RCC 7860 (cell line): ENCODE results near the gene DHRS2.
"Not testable (repeated sequence)": the region's sequence is repeated elsewhere in the genome, so short reads cannot be mapped to it uniquely, and the experiment has no call there.

Experiments used
- DNase-seq: peaks from one replicate; pipeline ENCODE4 v3.0.0-alpha.2; 2015; ENCODE audit warnings: low spot score
- FAIRE-seq: peaks from 2 replicates; lab custom pipeline; 2012; peaks lifted over from hg19 to GRCh38; lab: Jason Lieb, UNC

DHRS2 gene

DNA sequence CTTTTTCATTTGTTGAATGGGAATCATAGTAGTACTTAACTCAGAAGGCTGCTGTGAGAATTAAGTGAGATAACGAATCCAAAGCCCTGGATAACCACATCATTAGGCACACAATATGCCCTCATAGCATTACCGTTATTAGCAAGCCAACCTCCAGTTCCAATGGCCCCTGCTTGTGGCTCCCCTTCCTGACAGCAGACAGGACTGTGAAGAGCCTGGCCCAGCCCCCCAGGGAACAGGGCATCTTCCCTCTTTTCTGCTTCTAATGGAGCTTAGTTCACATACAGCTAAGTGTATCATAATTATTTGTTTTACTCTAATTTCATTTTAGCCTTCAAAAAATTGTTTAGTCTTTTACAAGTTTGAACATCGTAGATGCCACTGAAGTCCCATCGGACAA lies 39.7 kb downstream of the DHRS2 start:
- DNase-seq (no peak), FAIRE-seq (no peak)

DNA sequence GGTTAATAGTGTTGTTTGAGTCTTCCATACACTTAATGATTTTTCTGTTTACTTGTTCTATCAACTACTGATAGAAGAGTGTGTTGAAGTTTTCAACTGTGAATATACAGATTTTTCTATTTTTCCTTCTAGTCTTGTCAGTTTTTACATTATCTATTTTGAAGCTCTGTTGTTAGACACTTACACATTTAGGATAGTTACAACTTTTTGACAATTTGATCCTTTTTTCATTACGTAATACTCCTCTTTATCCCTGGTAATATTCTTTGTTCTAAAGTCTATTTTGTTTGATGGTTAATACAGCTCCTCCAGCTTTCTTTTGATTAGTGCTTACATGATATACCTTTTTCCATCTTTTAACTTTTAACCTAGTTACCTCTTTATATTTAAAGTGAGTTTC lies 45.2 kb downstream of the DHRS2 start:
- no peak for DNase-seq
- FAIRE-seq: no peak

DNA sequence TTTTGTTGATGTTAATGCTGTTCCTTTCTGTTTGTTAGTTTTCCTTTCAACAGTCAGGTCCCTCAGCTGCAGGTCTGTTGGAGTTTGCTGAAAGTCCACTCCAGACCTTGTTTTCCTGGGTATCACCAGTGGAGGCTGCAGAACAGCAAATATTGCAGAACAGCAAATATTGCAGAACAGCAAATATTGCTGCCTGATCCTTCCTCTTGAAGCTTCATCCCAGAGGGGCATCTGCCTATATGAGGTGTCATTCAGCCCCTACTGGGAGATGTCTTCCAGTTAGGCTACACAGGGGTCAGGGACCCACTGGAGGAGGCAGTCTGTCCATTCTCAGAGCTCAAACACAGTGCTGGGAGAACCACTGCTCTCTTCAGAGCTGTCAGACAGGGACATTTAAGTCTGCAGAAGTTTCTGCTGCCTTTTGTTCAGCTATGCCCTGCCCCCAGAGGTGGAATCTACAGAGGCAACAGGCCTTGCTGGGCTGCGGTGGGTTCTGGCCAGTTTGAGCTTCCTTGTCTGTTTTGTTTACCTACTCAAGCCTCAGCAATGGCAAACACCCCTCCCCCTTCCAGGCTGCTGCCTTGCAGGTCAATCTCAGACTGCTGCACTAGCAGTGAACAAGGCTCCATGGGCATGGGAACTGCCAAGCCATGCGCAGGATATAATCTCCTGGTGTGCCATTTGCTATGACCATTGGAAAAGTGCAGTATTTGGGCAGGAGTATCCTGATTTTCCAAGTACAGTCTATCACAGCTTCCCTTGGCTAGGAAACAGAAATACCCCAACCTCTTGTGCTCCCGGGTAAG lies 53.7 kb downstream of the DHRS2 start:
- not testable (repeated sequence) for DNase-seq, FAIRE-seq

DNA sequence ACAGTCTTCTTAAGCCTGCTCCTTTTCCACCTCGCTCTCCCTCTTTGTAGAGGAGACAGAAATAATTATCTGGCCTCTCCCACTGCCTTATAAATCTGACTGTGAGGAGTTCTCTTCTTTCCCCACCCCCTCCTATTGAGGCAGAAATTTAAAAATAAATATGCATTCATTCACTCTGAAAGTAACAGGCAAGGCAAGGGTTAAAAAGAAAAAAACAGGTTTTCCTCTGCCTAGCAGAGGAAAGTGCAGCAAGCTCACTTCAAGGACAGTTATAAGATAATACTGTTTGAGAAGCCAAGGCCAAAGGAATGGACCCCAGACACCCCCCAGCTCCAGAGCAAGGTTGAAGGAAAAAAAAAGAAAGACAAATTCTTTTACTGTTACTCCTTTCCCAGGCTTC lies 56.3 kb downstream of the DHRS2 start:
- DNase-seq (no peak), FAIRE-seq (no peak)

DNA sequence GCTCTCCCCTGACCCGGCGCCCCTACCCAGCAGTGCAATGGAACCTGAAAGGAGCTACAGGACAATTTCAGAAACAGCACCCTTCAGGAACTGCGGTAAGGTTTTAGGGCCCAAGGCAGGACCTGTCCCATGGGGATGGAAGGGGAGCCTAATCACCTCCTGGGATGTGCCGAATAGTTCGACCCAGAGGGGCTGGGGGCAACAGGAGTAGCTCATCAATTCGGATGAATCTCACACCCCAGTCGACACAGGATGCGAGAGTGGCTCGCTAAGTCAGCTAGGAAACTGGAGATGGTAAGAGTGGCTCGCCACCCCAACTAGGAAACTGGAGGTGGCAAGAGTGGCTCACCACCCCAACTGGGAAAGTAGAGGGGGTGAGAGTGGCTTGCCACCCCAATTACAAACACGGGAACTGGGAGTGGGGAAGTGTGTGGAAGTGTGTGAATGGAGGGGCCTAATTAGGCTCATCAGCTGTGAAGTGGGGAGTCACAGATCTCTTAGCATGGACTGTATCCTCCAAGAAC lies 57.1 kb downstream of the DHRS2 start:
- DNase-seq (no peak), FAIRE-seq (no peak)

DNA sequence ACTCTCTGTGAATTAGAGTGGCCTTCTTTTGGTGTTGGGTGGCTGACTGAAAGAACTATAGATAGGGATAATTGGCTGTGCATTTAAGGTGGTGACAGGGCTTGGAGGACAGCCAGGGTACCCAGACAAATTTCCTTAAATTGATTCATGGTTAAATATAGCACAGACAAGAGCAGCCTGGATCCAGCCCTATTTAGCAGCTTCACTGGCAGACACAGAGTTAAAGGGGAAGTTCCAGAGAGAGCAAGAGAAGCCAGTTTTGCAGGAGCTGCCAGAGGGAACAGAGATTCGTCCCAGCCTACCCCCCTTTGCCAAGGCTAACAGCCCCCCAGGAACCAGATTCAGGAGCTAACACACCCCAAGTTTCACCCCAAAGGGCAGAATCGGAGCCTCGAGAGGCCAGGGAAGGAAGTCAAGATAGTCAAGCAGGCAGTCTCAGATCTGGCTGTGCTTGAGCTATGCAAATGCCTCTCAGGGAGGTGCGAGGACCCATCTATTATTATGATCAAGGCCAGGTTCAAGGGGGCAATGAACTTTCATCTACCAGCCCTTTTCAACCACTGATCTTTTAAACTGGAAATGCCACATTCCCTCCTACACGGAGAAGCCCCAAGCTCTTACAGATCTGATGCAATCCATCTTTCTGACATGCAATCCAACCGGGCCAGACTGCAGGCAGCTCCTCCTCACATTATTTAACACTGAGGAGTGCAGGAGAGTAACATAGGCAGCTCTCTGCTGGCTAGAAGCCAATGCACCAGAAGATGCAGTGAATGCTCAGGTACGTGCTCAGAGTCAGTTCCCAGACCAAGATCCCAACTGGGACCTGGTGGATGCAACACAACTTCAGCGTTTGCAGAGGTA lies 58.2 kb downstream of the DHRS2 start:
- FAIRE-seq (no peak), DNase-seq (no peak)
